Skeletal muscle tissue (tissue), 4 donors: Measurements from ENCODE around the gene RNF144A. TPM values are rescaled to one million over a fixed set of nuclear protein-coding genes. Genes with fewer than 3 reads are reported as not detected.

Source experiments
- H3K27ac ChIP-seq: one replicate; pipeline ENCODE4 v1.7.0; 2013; ENCODE audit warnings: mild to moderate bottlenecking, low read depth, low read length, inconsistent platforms
- H3K27me3 ChIP-seq, 3 donors: one replicate each; pipeline ENCODE4 v1.7.0; 2013; ENCODE audit warnings: low read length in 3 of 3; ENCODE audit not compliant: control insufficient read depth in 3 of 3, insufficient read depth in 3 of 3
- H3K36me3 ChIP-seq, 3 donors: one replicate each; pipeline ENCODE4 v1.7.0; 2013; ENCODE audit warnings: low read length in 3 of 3; ENCODE audit not compliant: control insufficient read depth in 3 of 3, insufficient read depth in 3 of 3
- H3K4me1 ChIP-seq, 3 donors: one replicate each; pipeline ENCODE4 v1.7.0; 2013; ENCODE audit warnings: low read length in 3 of 3, mild to moderate bottlenecking in 3 of 3; ENCODE audit not compliant: control insufficient read depth in 3 of 3, insufficient read depth in 3 of 3
- H3K4me3 ChIP-seq, 3 donors: one replicate each; pipeline ENCODE4 v1.7.0; 2013; ENCODE audit warnings: low read length in 3 of 3
- H3K9ac ChIP-seq, 3 donors: one replicate each; pipeline ENCODE4 v1.7.0; 2013; ENCODE audit warnings: low read length in 3 of 3, mild to moderate bottlenecking in 3 of 3, moderate library complexity in 2 of 3, low read depth in 1 of 3
- H3K9me3 ChIP-seq, 3 donors: one replicate each; pipeline ENCODE4 v1.7.0; 2013; ENCODE audit warnings: low read length in 3 of 3; ENCODE audit not compliant: control insufficient read depth in 3 of 3
- total RNA-seq: library from RNA; depleted of rRNA; stranded (reverse); fragments of >200 nt; gene quantifications from one replicate; pipeline ENCODE4 v1.2.3, GENCODE V29; 2014
- donor health status: Osteomylitis.

The RNF144A gene
- 16.2 TPM for total RNA-seq

- H3K4me3 ChIP-seq: peak within 1 kb of the TSS; percentile 60 to 73 (median 73)
- H3K27ac ChIP-seq: no peak within 1 kb of the TSS
- peak within 1 kb of the TSS; percentile 47 to 82 (median 67) for H3K9ac ChIP-seq
- H3K4me1 ChIP-seq: peaks cover 18 to 32% (median 22%) of the 10 kb centered on the region in 3 donors
- no peaks in the 10 kb centered on the region for H3K36me3 ChIP-seq
- H3K27me3 ChIP-seq: no peaks in the 10 kb centered on the region
- no peaks in the 10 kb centered on the region for H3K9me3 ChIP-seq
Measured at GRCh38 chr2:6917071-6917760, at the start of gene RNF144A. RNF144A (plus strand) TSS chr2:6917412; CDS start chr2:6996927, 79,515 bp downstream.

DNA sequence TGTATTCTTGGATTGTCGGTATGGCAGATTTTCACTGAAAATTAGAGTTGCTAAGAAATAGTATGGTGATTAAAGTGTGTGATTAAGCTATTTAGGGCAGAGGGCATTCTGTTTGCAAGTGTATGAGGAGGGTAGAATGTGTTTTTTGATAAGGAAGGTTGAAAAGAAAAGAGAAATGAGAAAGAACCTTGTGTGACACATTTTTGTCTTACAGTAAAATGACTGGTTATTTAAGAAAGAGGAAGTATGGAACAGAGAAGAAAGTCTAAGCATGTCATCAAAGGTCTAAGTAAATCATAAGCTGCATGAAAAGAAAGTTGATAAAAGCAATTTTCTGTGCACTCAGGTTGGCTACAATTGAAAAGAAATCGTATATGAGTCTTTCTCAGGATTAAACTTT is 44.8 kb upstream of the RNF144A start:
- Histone ChIP-seq H3K9ac (no peak overlapping the region), H3K4me1 (peaks cover 0 to 5% (median under 1%) of the 10 kb centered on the region in 3 donors), H3K4me3 (no peak overlapping the region), H3K27ac (no peak overlapping the region), H3K27me3 (no peaks in the 10 kb centered on the region), H3K36me3 (no peaks in the 10 kb centered on the region), H3K9me3 (no peaks in the 10 kb centered on the region)

DNA sequence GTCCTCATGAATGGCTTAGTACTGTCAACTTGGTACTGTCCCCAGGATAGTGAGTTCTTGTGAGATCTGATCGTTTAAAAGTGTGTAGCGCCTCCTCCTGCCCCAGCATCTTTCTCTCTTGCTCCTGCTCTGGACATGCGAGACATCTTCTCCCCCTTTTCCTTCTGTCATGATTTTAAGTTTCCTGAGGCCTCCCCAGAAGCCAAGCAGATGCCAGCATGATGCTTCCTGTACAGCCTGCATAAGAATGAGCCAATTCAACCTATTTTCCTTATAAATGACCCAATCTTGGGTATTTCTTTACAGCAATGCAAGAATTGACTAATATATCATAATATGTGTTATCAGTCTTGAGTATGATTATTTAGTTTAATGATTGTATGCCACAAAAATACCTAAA is 43.2 kb upstream of the RNF144A start:
- Histone ChIP-seq H3K27me3 (no peaks in the 10 kb centered on the region), H3K9ac (no peak overlapping the region), H3K4me3 (no peak overlapping the region), H3K36me3 (no peaks in the 10 kb centered on the region), H3K9me3 (no peaks in the 10 kb centered on the region), H3K27ac (no peak overlapping the region), H3K4me1 (peaks cover 7 to 14% (median 10%) of the 10 kb centered on the region in 3 donors)

- peaks cover 7 to 14% (median 14%) of the 10 kb centered on the region in 3 donors for H3K4me1 ChIP-seq
- H3K27me3 ChIP-seq: no peaks in the 10 kb centered on the region
- no peak overlapping the region for H3K4me3 ChIP-seq
- no peaks in the 10 kb centered on the region for H3K9me3 ChIP-seq
- H3K9ac ChIP-seq: no peak overlapping the region
- no peak overlapping the region for H3K27ac ChIP-seq
- no peaks in the 10 kb centered on the region for H3K36me3 ChIP-seq
Measured at GRCh38 chr2:6876309-6876708, 40.9 kb upstream of the RNF144A start.

DNA sequence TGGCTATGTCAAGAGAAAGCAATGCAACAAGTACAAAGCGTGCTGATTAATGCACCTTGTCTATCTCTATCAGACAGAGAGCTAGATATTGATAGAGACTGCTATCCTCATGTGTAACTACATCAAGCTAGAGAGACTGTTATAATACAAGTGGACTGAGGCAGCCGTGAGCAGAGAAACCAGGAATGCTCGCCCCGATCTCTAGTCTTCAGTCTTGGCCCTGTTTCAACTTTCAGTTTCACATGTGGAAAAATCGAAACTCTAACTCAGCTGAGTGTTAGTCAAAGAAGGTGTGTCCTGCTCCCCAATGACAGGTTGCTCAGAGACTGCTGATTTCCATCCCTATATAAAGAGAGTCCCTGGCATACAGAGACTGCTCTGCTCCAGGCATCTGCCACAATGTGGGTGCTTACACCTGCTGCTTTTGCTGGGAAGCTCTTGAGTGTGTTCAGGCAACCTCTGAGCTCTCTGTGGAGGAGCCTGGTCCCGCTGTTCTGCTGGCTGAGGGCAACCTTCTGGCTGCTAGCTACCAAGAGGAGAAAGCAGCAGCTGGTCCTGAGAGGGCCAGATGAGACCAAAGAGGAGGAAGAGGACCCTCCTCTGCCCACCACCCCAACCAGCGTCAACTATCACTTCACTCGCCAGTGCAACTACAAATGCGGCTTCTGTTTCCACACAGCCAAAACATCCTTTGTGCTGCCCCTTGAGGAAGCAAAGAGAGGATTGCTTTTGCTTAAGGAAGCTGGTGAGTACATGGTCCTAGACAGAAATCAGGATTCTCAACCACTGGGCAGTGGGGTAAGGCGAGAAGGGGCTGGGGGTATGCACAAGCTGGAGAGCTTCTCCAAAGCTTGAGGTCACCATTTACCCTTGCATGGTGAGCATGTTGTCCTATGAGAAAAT is 39.6 kb upstream of the RNF144A start, which contains the start of gene RSAD2:
RSAD2 (plus strand) TSS at position 376 of the 903 bp plus-strand sequence; CDS start at position 400, 24 bp downstream.
- Histone ChIP-seq H3K27me3 (no peaks in the 10 kb centered on the region), H3K4me1 (peaks cover 11 to 21% (median 16%) of the 10 kb centered on the region in 3 donors), H3K36me3 (no peaks in the 10 kb centered on the region), H3K9me3 (no peaks in the 10 kb centered on the region), H3K4me3 (peak within 1 kb of the TSS; percentile 71 to 89 (median 73)), H3K27ac (peak within 1 kb of the TSS; percentile 57), H3K9ac (peak within 1 kb of the TSS; percentile 60 to 72 (median 69))

- Histone ChIP-seq H3K4me1 (peaks cover 20 to 30% (median 22%) of the 10 kb centered on the region in 3 donors), H3K27ac (no peak overlapping the region), H3K4me3 (no peak overlapping the region), H3K27me3 (no peaks in the 10 kb centered on the region), H3K9ac (no peak overlapping the region), H3K36me3 (no peaks in the 10 kb centered on the region), H3K9me3 (no peaks in the 10 kb centered on the region)
Measured at GRCh38 chr2:6878549-6878948, 38.7 kb upstream of the RNF144A start.

DNA sequence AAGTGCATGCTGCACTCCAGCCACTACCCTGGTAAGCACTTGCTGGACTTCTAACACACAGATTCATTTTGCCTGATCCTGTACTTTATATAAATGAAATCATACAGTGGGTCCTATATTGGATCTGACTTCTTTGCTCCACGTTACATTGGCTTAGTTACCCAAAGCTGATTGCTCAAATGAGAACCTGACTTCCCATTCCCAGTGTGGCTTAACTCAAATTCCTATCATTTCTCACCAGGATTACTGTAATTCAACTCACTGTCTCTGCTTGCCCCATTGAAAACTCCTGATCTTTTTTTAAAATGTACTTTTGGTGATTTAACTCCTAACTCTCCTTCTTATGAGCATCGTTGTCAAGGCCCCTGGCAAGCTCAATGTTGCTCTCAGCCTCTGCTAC is 38.2 kb upstream of the RNF144A start:
- Histone ChIP-seq H3K9me3 (no peaks in the 10 kb centered on the region), H3K9ac (no peak overlapping the region), H3K4me3 (no peak overlapping the region), H3K4me1 (peaks cover 25 to 35% (median 25%) of the 10 kb centered on the region in 3 donors), H3K27me3 (no peaks in the 10 kb centered on the region), H3K27ac (no peak overlapping the region), H3K36me3 (no peaks in the 10 kb centered on the region)

DNA sequence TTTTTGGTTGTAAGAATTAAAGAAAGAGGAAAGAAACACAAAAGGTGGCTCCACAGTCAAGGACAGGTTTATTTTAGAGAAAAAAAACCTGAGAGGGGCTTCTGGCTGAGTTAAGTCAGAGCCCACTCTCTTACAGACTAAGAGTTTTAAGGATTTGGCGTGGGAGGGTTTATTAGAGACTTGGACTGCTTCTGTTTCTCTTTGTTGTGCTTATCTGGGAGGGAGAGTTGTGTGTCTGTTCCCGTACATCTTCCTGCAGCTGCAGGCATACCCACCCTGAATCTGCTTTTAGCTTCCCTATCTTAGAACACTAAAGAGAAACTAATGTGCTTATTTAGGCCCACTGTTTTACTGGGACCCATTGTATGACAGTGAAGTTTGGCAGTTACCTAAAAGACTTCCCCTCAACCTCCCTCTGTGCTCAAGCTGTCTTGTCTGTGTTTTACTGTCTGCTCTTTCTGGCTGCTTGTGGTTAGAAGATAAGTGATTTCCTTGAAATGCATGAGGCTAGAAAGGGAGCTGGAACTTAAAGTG is 36.9 kb upstream of the RNF144A start:
- H3K9me3 ChIP-seq: no peaks in the 10 kb centered on the region
- no peak overlapping the region for H3K9ac ChIP-seq
- H3K4me3 ChIP-seq: no peak overlapping the region
- H3K27me3 ChIP-seq: no peaks in the 10 kb centered on the region
- H3K36me3 ChIP-seq: no peaks in the 10 kb centered on the region
- peaks cover 25 to 40% (median 31%) of the 10 kb centered on the region in 3 donors for H3K4me1 ChIP-seq
- no peak overlapping the region for H3K27ac ChIP-seq

- H3K36me3 ChIP-seq: no peaks in the 10 kb centered on the region
- H3K4me3 ChIP-seq: no peak overlapping the region
- H3K9me3 ChIP-seq: no peaks in the 10 kb centered on the region
- H3K4me1 ChIP-seq: peaks cover 25 to 40% (median 31%) of the 10 kb centered on the region in 3 donors
- no peak overlapping the region for H3K27ac ChIP-seq
- H3K9ac ChIP-seq: no peak overlapping the region
- no peaks in the 10 kb centered on the region for H3K27me3 ChIP-seq
Measured at GRCh38 chr2:6881046-6881445, 36.2 kb upstream of the RNF144A start.
